HepG2 (cell line): ENCODE results near the gene A2ML1. TPM values are rescaled to one million over a fixed set of nuclear protein-coding genes. Genes with fewer than 3 reads are reported as not detected.

Experiments used
- ATAC-seq: fragments of 200-7000 bp; cut with Tn5 transposase; 3 replicates; pipeline ENCODE4 v1.9.1; 2020; ENCODE audit warnings: mild to moderate bottlenecking, moderate library complexity
- BruUV-seq: library from RNA; stranded (reverse); fragments of 400-500 nt; replicated peaks from 2 replicates; lab custom pipeline; 2021; lab: Mats Ljungman, UMichigan
- CTCF ChIA-PET: fragments of 300-600 bp; formaldehyde crosslinking; extraction: SDS; loops from one replicate; lab custom pipeline; 2021; ENCODE audit warnings: low total read pairs, inconsistent platforms, low intra/inter-chr PET ratio; lab: Yijun Ruan, JAX
- POLR2A ChIA-PET: fragments of 350-600 bp; sonication (Branson Sonifier 250); formaldehyde crosslinking; loops from one replicate; lab custom pipeline; 2020; ENCODE audit warnings: antibody characterized with exemption, inconsistent platforms; lab: Yijun Ruan, JAX
- DNase-seq: peaks from one replicate; pipeline ENCODE4 v3.0.0-alpha.2; 2015; ENCODE audit warnings: low spot score
- FAIRE-seq: peaks from 3 replicates; lab custom pipeline; 2011; peaks lifted over from hg19 to GRCh38; lab: Jason Lieb, UNC
- H2AFZ ChIP-seq: one replicate; pipeline ENCODE4 v1.6.1; 2011; ENCODE audit warnings: low read length, inconsistent platforms
- H3K27ac ChIP-seq: fragments of 300-600 bp; 3 replicates; pipeline ENCODE4 v1.8.0; 2011; ENCODE audit warnings: mixed run types, mild to moderate bottlenecking, mixed read lengths, low read length, inconsistent platforms; ENCODE audit not compliant: insufficient read depth; ENCODE audit errors: extremely low read length
- H3K27me3 ChIP-seq, 2 experiments: fragments of 200-600 bp in 1 of 2; 2 replicates in 1 of 2; 3 replicates in 1 of 2; pipeline versions ENCODE4 v1.6.0 to v1.8.0; 2011; ENCODE audit warnings: low read length in 2 of 2, mild to moderate bottlenecking in 2 of 2, moderate library complexity in 2 of 2, inconsistent platforms in 1 of 2; ENCODE audit not compliant: insufficient read depth in 2 of 2, control insufficient read depth in 1 of 2
- H3K36me3 ChIP-seq, 2 experiments: fragments of 200-600 bp in 1 of 2; replicated peaks in 1 of 2; 2 replicates in 1 of 2; 3 replicates in 1 of 2; pipeline versions ENCODE4 v1.5.1 to v1.8.0; 2011; ENCODE audit warnings: low read length in 2 of 2, inconsistent platforms in 1 of 2; ENCODE audit not compliant: insufficient read depth in 2 of 2, control insufficient read depth in 1 of 2
- H3K4me1 ChIP-seq: 2 replicates; pipeline ENCODE4 v1.5.1; 2012; ENCODE audit warnings: low read length, inconsistent platforms; ENCODE audit not compliant: insufficient read depth
- H3K4me2 ChIP-seq: 2 replicates; pipeline ENCODE4 v1.6.0; 2011; ENCODE audit warnings: low read depth, low read length, inconsistent platforms
- H3K4me3 ChIP-seq, 3 experiments: fragments of 200-600 bp in 1 of 3; sonication (generic), shearing (Covaris generic) in 1 of 3; replicated peaks in 1 of 3; 2 replicates each; pipeline ENCODE4 v1.5.1; 2011 to 2016; ENCODE audit warnings: low read length in 3 of 3, inconsistent platforms in 2 of 3, low read depth in 2 of 3, mild to moderate bottlenecking in 2 of 3, control low read depth in 1 of 3, mixed read lengths in 1 of 3; ENCODE audit not compliant: insufficient read depth in 1 of 3
- H3K79me2 ChIP-seq: one replicate; pipeline ENCODE4 v1.6.1; 2011; ENCODE audit warnings: low read length, inconsistent platforms; ENCODE audit not compliant: insufficient read depth
- H3K9ac ChIP-seq: 2 replicates; pipeline ENCODE4 v1.6.0; 2011; ENCODE audit warnings: mild to moderate bottlenecking, low read depth, low read length, inconsistent platforms; ENCODE audit not compliant: insufficient read depth
- H3K9me3 ChIP-seq: 2 replicates; pipeline ENCODE4 v1.5.1; 2012; ENCODE audit warnings: mild to moderate bottlenecking, low read length
- H4K20me1 ChIP-seq: 2 replicates; pipeline ENCODE4 v1.6.0; 2011; ENCODE audit warnings: inconsistent platforms, mild to moderate bottlenecking, low read length, moderate library complexity; ENCODE audit not compliant: insufficient read depth
- ATAD3A ChIP-seq: sonication (generic); formaldehyde crosslinking; IDR thresholded peaks from 2 replicates; pipeline ENCODE4 v1.4.0; 2020; ENCODE audit warnings: missing genetic modification reagents
- EZH2 ChIP-seq: conservative IDR thresholded peaks from 2 replicates; pipeline ENCODE4 v1.6.1; 2012; ENCODE audit warnings: mild to moderate bottlenecking, low read depth, low read length, moderate library complexity
- FOXK1 ChIP-seq: sonication (generic); formaldehyde crosslinking; IDR thresholded peaks from 2 replicates; pipeline ENCODE4 v1.4.0; 2020; ENCODE audit warnings: low read depth, missing genetic modification reagents, borderline replicate concordance
- HCFC1 ChIP-seq: fragments of 150-350 bp; IDR thresholded peaks from 2 replicates; pipeline ENCODE4 v1.6.1; 2014; ENCODE audit warnings: low read depth, low read length
- HDAC1 ChIP-seq: sonication (generic); formaldehyde crosslinking; IDR thresholded peaks from 2 replicates; pipeline ENCODE4 v1.5.1; 2020; ENCODE audit warnings: mild to moderate bottlenecking, missing genetic modification reagents
- HES4 ChIP-seq: sonication (generic); formaldehyde crosslinking; IDR thresholded peaks from 2 replicates; pipeline ENCODE4 v1.9.0; 2021; ENCODE audit warnings: mild to moderate bottlenecking, missing genetic modification reagents, borderline replicate concordance
- HNF1B ChIP-seq: sonication (generic); formaldehyde crosslinking; IDR thresholded peaks from 2 replicates; pipeline ENCODE4 v1.5.1; 2020; ENCODE audit warnings: mild to moderate bottlenecking, moderate library complexity, missing genetic modification reagents
- RAD21 ChIP-seq: fragments of 450-650 bp; formaldehyde crosslinking; IDR thresholded peaks from 2 replicates; pipeline ENCODE4 v1.5.0; 2020; ENCODE audit warnings: mild to moderate bottlenecking
- SMARCE1 ChIP-seq: fragments of 450-650 bp; IDR thresholded peaks from 2 replicates; pipeline ENCODE4 v1.6.1; 2017; ENCODE audit warnings: borderline replicate concordance
- TFDP2 ChIP-seq: sonication (generic); formaldehyde crosslinking; IDR thresholded peaks from 2 replicates; pipeline ENCODE4 v1.4.0; 2020; ENCODE audit warnings: missing genetic modification reagents
- TIGD3 ChIP-seq: sonication (generic); formaldehyde crosslinking; IDR thresholded peaks from 2 replicates; pipeline ENCODE4 v1.5.1; 2020; ENCODE audit warnings: mild to moderate bottlenecking, missing genetic modification reagents, borderline replicate concordance
- WIZ ChIP-seq: sonication (generic); formaldehyde crosslinking; IDR thresholded peaks from 2 replicates; pipeline ENCODE4 v1.5.1; 2020; ENCODE audit warnings: mild to moderate bottlenecking, missing genetic modification reagents
- ZBTB7A ChIP-seq: sonication (generic); formaldehyde crosslinking; IDR thresholded peaks from 2 replicates; pipeline ENCODE4 v1.8.0; 2022; ENCODE audit warnings: mild to moderate bottlenecking, missing genetic modification reagents
- ZGPAT ChIP-seq: IDR thresholded peaks from 2 replicates; pipeline ENCODE4 v1.6.1; 2016; ENCODE audit warnings: mild to moderate bottlenecking
- ZNF234 ChIP-seq: sonication (generic); formaldehyde crosslinking; conservative IDR thresholded peaks from 2 replicates; pipeline ENCODE4 v1.5.1; 2020; ENCODE audit warnings: mild to moderate bottlenecking, missing genetic modification reagents
- ZNF367 ChIP-seq: sonication (generic); formaldehyde crosslinking; IDR thresholded peaks from 2 replicates; pipeline ENCODE4 v1.4.0; 2020; ENCODE audit warnings: missing genetic modification reagents, borderline replicate concordance
- ZNF512 ChIP-seq: sonication (generic); formaldehyde crosslinking; IDR thresholded peaks from 2 replicates; pipeline ENCODE4 v1.4.0; 2020; ENCODE audit warnings: mild to moderate bottlenecking, missing genetic modification reagents
- ZNF619 ChIP-seq: sonication (generic); formaldehyde crosslinking; IDR thresholded peaks from 2 replicates; pipeline ENCODE4 v1.4.0; 2020; ENCODE audit warnings: mild to moderate bottlenecking, missing genetic modification reagents
- ZNF749 ChIP-seq: sonication (generic); formaldehyde crosslinking; IDR thresholded peaks from 2 replicates; pipeline ENCODE4 v1.8.0; 2022; ENCODE audit warnings: mild to moderate bottlenecking, missing genetic modification reagents, moderate library complexity, borderline replicate concordance
- WGBS: methylation state at CpG from one replicate; pipeline ENCODE4 v1.1.6; 2017; ENCODE audit warnings: low lambda C conversion rate; 5-methylcytosine and 5-hydroxymethylcytosine counted together
- in situ Hi-C: cut with HindIII; loops from 2 replicates; pipeline ENCODE4 v1.10.0; 2017; ENCODE audit warnings: low pct_unique_long_range_greater_than_20kb; ENCODE audit not compliant: extremely low pct_ligation_motif_present
- intact Hi-C: fragments of 100-400 bp; cut with micrococcal nuclease; formaldehyde crosslinking; loops from one replicate; pipeline ENCODE4 v1.10.0; 2022; ENCODE audit not compliant: unreplicated experiment
- polyA plus RNA-seq, 8 experiments: library from polyadenylated mRNA; depleted of rRNA in 3 of 8; stranded (reverse) in 7 of 8; unstranded in 1 of 8; fragments of >200 nt; fragmentation: Illumina TruSeq in 4 of 8; extraction: Trizol in 4 of 8; gene quantifications; 2 replicates each; pipeline versions ENCODE4 v1.2.1 to v1.2.3, GENCODE V29; 2011 to 2016; ENCODE audit warnings: low read depth in 4 of 8, missing spikeins in 1 of 8, mixed read lengths in 1 of 8; ENCODE audit not compliant: insufficient read depth in 1 of 8
- total RNA-seq, 5 experiments: library from RNA; depleted of rRNA; stranded (reverse); fragments of >200 nt; fragmentation: Illumina TruSeq; extraction: Trizol; gene quantifications; 2 replicates each; pipeline ENCODE4 v1.2.3, GENCODE V29; 2016; ENCODE audit warnings: low read depth in 1 of 5

Gene A2ML1
- total and polyA plus RNA-seq, 2 of the 13 experiments (the other 11 are each of a cell fraction or from before 2014, with no cell fraction given) = not detected

GRCh38 chr12:8829621-8830020, 7.2 kb downstream of the A2ML1 start:
- DNase-seq (no peak), ATAC-seq (no peak), FAIRE-seq (no peak)
- Histone ChIP-seq H3K9me3 (no peaks in the 10 kb centered on the region), H3K27me3 (peaks cover 1 to 6% of the 10 kb centered on the region in 2 experiments; a peak in 2 of 5 replicates), H2AFZ (no peak overlapping the region), H3K4me3 (no peak overlapping the region), H3K27ac (no peak overlapping the region), H3K79me2 (no peaks in the 10 kb centered on the region), H3K9ac (no peak overlapping the region), H4K20me1 (no peaks in the 10 kb centered on the region), H3K36me3 (no peaks in the 10 kb centered on the region)
- ChIA-PET POLR2A (no interaction called here), CTCF (no interaction called here)
- intact Hi-C loops = no loop called here
- BruUV-seq = no TSS peak
- in situ Hi-C loops = no loop called here
- TF ChIP-seq ZNF367 (CRISPR knock-in tag) (no peak), WIZ (CRISPR knock-in tag) (no peak), ZNF749 (CRISPR knock-in tag) (no peak), TIGD3 (CRISPR knock-in tag) (no peak), ZGPAT (no peak), FOXK1 (CRISPR knock-in tag) (no peak), SMARCE1 (no peak), ZNF619 (no peak), ZBTB7A (CRISPR knock-in tag) (no peak), HDAC1 (CRISPR knock-in tag) (no peak), ZNF234 (no peak), HNF1B (CRISPR knock-in tag) (no peak), EZH2 (no peak), ATAD3A (CRISPR knock-in tag) (no peak), RAD21 (CRISPR knock-in tag) (no peak), HCFC1 (no peak), ZNF512 (CRISPR knock-in tag) (no peak), HES4 (CRISPR knock-in tag) (no peak), TFDP2 (CRISPR knock-in tag) (no peak)
- TF ChIP-seq, all 625 proteins: peak for 0
- no peak overlapping the region for H3K4me2 ChIP-seq
- WGBS = 49% methylated on average over 7 of the region's 7 CpGs
- H3K4me1 ChIP-seq = no peaks in the 10 kb centered on the region
